GM19025 (cell line): ENCODE results near the gene LHFPL3.

Experiments
- ATAC-seq: cut with Tn5 transposase; IDR thresholded peaks from one replicate; pipeline ENCODE4 v1.9.1; 2021; ENCODE audit warnings: mild to moderate bottlenecking, low read depth, moderate library complexity; ENCODE audit not compliant: unreplicated experiment

Gene LHFPL3

DNA sequence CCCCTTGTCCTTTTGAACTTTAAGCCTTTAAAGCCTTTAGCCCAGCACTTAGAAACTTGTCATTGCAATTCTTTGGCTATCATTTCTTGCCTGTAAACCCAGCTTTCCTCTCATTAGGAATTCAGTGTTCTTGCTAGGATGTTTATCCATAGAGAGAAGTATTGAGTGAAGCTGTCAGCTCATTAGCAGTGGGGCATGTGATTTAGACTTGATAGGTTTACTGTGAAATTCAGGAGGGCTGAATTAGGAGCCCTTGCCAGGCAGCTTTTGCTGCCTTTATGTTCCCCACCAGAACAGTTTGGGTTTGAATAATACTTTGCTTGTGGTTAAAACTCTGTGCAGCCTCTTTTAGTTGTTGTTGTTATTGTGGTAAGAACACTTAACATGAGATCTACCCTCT is 39.5 kb downstream of the LHFPL3 start:
- no peak for ATAC-seq

DNA sequence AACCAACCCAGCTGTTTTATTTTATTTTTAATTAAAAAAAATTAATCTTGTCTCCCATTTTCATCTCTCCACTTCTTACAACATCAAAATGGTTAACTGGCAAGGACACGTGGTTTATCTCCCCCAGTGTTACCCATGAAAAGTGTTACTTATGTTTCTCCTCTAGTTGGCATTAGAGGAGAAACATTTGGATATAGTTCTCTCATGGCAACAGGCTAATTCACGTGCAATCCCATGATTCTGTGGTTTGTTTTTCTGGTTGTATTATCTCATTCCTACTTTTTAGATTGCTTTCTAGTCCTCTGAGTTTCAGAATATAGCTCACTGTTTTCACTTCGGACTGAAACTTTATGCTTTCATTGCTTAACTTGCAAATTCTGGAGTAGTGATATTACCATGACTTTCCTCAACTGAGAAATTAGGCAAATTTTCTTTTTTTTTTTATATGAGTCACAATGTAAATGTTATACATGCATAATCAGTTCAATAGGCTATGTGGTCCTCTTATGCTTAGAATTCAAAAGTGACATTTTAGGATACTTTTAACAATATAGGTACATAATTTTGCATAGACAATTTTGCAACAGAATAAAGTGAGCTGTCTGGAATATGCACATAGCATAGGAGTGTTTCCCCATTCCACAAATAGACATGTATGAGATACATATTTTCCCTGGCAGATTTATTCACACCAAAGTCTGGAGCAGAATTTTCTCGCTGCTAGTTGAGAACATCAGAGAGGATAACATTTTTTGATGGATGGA is 43.0 kb downstream of the LHFPL3 start:
- no peak for ATAC-seq

DNA sequence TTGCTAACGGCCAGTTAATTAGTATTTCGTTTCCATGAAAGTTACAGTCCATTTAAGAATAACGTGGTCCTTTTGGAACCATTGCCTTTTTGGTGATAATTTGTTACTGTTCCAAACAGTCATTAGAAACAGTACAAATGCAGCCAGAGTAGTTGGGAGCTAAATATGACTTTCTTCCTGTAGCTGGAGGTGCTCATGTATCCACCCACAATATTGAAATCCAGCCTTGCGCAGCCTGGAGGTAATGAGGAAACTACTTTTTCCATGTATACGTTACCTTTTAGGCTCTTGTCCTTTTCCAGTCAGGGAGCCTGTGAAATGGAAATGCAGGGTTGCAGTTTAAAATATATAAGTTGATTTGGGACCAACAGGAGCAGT is 43.6 kb downstream of the LHFPL3 start:
- no peak for ATAC-seq

DNA sequence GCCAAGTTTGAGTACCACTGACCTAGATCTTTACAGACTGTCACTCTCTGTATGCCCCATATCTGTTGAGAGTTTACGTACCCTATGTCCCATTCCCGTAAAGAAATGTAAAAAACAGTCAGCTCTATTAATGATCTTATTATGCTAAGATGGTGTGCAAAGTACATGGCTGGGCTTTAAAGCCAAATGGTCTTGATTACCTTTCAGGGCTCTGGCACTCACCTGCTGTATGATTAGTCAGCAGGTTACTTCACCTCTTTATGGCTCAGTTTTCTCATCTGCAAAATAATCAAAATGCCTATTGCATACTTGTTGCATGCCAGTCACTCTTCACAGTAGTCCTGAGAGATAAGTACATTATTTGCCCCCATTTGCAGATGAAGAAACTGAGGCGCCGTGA is 54.2 kb downstream of the LHFPL3 start:
- ATAC-seq: no peak

DNA sequence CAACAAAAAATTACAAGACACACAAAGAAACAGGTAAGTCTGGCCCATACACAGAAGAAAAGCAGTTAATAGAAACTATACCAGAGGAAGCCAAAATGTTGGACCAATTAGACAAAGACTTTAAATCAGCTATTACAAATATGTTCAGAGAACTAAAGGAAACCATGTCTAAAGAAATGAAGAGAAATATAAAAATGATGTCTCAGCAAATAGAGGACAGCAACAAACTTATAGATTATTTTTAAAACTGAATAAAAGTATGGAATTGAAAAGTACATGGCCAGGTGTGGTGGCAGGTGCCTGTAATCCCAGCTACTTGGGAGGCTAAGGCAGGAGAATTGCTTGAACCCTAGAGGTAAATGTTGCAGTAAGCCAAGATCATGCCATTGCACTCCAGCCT is 58.5 kb downstream of the LHFPL3 start:
- ATAC-seq: no peak

DNA sequence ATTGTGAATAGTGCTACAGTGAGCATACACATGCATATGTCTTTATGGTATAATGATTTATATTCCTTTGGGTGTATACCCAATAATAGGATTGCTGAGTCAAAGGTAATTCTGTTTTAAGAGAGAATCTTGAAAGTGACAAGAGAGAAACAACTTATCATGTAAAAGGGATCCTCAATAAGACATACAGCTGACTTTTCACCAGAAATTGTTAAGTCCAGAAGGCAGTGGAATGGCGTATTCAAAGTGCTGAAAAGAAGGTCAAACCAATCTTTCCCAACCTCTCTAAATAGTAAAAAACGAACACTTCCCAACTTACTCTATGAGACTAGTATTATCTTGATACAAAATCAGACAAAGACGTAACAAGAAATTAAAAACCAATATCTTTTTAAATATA is 59.8 kb downstream of the LHFPL3 start:
- no peak for ATAC-seq

DNA sequence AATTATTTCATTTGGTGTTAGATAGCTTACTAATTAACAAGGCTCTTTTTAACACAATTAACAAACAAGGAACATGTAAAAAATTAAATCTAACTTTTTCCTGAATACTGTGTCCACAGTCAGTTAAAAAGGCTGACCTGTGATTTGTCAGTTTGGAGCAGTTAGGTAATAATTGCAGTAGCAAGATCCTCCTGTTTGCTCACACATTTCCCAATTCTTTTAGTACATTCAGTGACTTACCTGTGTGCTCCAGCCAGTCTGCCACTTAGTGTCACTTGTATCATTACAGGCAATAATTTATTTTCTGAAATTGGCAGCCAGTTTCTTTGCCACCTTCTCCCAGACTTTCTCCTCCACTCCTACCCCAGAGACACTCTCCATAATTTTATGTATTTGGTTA is 66.8 kb downstream of the LHFPL3 start:
- ATAC-seq: no peak

DNA sequence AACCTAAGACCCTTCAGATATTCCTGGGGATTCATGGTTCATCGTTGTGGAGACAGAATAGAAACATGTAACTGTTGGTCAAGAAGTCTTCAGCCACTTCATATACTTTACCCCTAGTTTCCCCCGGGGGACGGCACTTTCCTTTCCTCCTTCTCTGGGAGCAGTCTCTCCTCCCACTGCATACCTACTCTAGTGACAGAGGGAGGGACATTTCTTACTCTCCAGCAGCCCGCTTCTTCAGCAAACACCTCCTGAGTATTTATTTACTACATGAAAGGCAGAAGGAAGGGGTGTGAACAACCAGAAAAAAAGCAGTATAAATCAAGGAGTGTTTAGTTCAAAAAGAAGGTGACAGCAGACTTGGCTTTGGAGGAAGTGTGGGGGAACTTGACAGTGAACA is 69.0 kb downstream of the LHFPL3 start:
- ATAC-seq: no peak

DNA sequence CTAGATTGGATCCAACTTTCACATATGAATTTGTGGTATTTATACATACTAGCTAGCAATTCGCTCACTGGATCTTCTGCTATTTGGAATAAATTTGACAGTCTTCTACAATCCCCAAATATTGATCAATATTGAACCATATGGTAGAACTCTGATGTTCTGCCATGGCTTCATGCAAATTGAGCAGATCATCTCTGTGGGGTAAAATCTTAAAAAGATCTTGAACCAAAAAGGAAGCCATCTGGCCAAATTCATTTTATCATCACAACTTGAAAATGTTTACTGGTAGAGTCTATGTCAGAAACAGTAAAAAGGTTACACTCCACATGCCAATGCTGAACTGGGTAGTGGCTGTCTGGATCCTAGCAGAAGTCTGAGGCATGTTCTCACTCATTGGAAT is 80.0 kb downstream of the LHFPL3 start:
- ATAC-seq: no peak

DNA sequence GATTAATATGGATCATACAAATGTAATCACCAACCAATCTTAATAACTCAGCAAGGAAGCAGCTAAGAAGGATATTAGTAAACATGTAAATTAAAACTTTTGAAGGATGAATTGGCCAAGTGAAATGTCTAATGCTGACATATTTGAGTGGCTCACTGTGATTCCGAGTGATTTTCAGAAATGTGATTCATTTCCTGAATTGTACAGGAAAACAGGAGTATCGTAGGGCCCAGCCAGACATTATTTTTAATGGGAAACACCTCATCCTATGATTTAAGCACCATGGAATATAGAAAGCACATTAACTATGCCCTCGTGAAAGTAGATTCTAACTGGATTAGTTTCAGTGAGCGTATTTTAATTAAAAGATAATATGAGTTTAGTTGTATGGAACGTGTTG is 82.3 kb downstream of the LHFPL3 start:
- ATAC-seq: no peak

DNA sequence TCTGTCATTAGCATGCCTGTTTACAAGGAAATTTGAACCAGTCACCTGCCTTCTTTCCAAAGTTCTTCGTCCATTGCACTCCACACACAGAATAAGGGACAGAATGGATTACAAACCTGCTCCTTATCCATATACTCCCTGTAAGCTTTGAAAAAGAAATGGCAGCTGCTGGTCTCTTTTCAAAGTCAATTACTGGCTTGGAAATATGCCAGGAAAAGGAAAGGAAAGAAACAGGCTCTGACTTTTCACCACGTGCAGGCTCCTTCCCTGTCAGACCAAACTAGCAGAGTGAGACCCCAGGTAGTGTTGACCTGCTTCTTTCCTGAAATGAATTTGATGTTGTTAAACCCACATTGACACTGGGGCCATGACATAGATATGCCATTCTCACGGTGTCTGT is 84.5 kb downstream of the LHFPL3 start:
- no peak for ATAC-seq

DNA sequence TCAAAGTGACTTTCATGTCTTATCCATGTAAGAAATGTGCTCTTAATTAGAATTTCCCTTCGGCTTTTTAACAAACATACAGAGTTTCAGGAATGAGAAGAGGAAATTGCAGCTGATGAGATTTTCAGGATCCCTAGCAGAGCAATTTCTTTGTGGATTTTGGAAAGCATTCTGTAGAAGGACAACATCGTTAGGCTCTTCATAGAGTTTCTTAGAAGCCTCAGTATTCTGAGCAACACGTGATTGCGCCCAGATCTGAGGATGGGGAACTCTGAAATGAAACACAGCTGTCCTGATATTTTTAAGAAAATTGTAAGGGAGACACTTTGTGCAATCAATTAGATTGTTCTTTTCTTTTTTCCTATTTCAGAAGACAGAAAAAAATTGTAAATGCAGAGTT is 85.8 kb downstream of the LHFPL3 start:
- no peak for ATAC-seq

DNA sequence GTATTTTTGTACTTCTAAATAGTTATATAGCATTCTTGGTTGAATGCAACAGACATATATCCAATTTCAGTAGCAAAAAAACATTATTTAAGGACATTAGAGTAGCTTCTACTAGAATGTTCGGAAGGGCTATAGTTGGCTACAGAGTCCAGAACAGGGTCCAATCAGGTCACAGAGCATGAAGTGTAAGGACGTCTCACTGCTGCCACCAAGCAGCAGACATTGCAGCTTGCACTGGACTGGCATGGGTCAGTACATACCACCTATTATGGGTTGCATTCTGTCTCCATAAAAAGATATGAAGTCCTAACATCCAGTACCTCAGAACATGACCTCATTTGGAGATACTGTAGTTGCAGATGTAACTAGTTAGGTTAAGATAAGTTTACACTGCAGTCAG is 87.3 kb downstream of the LHFPL3 start:
- no peak for ATAC-seq

DNA sequence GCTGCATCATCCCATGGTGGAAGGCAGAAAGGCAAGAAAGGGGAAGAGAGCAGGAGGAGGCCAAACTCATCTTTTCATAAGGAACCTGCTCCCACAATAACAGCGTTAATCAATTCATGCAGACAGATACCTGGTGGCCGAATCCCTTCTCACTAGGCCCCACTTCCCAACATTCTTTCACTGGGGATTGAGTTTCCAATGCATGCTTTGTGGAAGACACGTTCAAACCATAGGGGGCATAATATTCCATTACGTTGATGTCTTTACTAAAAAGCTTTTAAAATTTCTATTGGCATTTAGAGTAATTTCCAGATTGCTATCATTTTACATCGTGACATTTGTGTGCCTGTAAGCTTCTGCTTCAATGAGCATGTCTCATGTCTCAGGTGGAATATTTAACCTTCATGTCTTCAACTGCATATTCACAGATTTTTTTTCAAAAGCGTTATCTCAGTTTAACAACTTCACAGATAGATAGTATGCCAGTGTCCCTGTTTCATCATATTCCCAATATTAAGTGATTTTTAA is 88.5 kb downstream of the LHFPL3 start:
- ATAC-seq: no peak

DNA sequence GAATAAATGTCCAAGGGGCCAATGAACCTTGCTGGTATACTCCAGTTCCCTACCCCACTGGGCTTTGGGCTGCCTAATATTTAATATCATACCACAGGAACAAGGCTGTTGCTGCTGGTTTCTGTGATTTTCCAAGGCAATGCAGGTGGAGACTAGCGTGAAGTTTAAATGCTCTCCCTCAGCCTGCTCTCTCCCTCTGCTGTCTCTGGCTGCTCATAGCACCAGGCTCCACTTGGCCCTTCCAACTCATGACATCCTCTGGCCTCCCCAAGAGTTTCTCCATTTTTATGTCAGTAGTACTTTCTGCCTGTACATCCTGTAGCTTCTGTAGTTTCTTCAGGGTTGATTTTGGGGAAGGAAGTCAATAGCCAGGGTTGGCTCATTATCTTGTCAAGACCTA is 103.5 kb downstream of the LHFPL3 start:
- ATAC-seq: no peak

DNA sequence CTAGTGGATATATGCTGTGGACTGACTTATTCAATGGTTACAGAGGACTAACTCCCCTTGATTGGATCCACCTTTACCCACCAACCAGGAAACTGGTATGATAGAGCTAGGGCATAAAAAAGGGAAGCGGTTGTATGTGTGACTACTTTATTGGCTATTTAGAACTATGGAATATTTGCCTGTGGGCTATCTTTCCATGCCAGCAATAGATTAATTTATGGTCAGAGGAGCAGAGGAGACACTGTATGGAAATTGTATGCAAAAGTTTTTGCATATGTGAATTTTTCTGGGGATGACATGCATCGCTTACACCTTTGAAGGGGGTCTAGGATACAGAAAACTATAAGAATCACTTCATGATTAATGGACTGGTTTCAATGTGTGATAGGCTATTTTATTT is 105.7 kb downstream of the LHFPL3 start:
- ATAC-seq: no peak

DNA sequence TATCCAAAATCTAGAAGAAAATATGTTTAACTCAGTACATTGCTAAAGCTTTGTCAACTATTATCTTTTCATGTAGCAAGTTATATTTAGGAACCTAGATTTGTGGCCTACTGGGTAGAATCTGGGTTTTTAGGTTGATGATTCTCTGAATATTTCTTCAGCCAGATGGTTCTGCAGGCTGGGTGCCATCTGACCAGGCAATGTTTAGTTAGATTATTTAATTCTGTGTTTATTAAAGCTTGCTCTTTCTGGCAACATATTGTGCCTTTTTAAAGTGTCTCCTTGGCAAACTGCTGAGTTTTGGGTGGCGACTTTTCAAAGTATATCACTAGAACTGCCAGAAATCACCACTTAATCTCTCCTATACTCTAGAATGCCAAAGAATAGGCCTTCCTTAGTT is 114.1 kb downstream of the LHFPL3 start:
- ATAC-seq: no peak

DNA sequence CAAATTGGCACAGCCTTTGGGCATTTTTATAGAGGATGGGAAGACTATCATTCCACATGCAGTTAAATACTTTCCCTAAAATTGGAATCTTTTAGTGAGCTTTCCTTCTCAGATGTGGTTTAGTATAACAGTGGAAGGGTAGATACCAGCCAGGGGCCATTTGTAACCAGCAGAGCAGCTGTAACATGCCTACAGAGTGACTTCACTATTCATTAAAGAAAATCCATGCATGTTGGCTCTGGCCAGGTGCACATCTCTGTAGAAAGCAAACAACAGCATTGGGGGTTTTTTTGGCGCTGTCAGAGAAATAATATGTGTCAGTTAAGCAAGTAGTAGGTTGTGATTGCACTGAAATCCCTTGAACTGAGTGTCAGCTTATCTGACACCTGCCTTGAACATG is 115.6 kb downstream of the LHFPL3 start:
- no peak for ATAC-seq

DNA sequence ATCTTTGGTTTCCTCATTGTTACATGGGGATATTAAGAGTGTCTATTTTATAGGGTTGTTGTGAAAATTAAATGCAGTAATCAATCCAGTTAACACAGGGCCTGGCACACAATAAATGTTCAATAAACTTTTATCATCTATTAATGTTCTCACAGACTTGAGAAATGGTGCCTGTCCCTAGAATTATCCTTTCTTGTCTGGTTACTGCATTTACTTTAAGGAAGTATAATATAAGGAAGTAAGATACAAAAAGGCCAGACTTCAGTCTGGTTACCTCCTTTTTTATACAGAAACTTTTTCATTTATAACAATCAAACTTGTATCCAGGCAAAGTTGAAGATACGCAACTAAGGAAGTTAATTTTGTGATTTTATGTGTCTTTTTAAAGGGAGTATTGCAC is 117.0 kb downstream of the LHFPL3 start:
- ATAC-seq: no peak

DNA sequence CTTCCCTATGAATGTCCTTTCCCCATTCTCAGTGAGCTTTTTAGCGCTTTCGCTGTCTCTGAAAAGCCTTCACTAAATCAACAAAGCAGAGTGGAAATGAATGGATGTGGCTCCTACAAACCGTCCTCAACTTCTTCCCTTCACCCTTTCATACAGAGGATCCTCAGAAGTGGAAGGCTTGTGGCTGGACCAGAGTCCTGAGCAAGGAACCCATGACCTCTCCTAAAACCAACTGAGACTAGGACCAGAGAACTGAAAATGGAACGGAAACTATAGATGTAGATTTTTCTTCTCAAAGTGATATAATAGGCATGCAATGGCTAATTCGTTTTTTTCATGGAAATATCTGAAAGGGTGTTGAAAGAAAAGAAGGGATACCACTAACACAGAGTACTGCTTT is 122.5 kb downstream of the LHFPL3 start:
- no peak for ATAC-seq

DNA sequence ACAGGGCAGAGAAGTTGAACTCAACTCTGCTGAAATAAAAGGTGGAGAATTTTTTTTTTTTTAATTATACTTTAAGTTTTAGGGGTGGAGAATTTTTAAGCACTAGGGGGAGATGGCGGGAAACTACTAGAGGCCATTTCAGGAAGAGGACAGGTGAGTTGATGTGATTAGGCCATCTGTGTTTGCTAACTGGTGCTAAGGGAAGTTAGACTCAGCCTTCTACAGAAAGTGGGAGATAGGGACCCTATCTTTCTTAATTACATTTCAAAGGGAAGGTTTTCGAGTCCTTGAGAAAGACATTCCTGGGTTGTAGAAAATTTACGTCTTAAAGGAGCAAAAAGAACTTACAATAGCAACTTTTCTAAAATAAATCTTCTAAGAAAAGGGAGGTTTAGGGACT is 124.8 kb downstream of the LHFPL3 start:
- ATAC-seq: no peak

DNA sequence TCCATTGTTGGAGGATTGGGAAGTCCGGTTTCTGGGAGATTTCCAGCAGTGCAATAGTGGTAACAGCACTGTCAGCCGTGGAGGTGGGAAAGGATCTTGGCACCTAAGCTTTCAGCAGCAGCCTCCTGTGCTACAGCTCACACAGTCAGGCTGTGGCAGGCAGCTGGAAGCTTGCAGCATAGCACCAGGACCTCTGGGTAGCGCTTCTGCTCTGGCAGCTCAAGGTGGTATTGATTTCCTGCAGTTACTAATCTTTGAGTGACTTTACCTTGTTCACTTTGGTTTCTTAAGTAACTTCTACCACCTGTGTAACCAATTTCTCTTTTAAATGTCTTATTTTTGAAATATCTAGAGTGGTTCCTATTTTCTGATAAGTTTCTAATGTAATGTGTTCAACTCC is 130.5 kb downstream of the LHFPL3 start:
- ATAC-seq: no peak
